Kidney (tissue), 14 donors: ENCODE measurements around the gene CLCA1. TPM values are rescaled to one million over a fixed set of nuclear protein-coding genes. Genes with fewer than 3 reads are reported as not detected.

Experiments
- DNase-seq, 5 donors: peaks; one replicate each; pipeline ENCODE4 v3.0.0-alpha.2; 2013 to 2020
- FAIRE-seq: peaks from 2 replicates; lab custom pipeline; 2012; peaks lifted over from hg19 to GRCh38; lab: Jason Lieb, UNC
- H3K27ac ChIP-seq, 2 donors: one replicate each; pipeline ENCODE4 v1.7.0; 2013; ENCODE audit warnings: low read depth in 2 of 2, low read length in 2 of 2, inconsistent platforms in 1 of 2
- H3K27me3 ChIP-seq: one replicate; pipeline ENCODE4 v1.7.1; 2013; ENCODE audit warnings: low read length, inconsistent platforms; ENCODE audit not compliant: control insufficient read depth, insufficient read depth
- H3K36me3 ChIP-seq, 3 donors: one replicate each; pipeline versions ENCODE4 v1.7.0 to v1.7.1; 2013; ENCODE audit warnings: low read length in 3 of 3, control low read depth in 1 of 3, inconsistent platforms in 1 of 3; ENCODE audit not compliant: insufficient read depth in 3 of 3, control insufficient read depth in 2 of 3
- H3K4me1 ChIP-seq, 3 donors: one replicate each; pipeline versions ENCODE4 v1.7.0 to v1.7.1; 2013; ENCODE audit warnings: low read length in 3 of 3, inconsistent platforms in 1 of 3, low read depth in 1 of 3; ENCODE audit not compliant: control insufficient read depth in 2 of 3, insufficient read depth in 2 of 3
- H3K4me3 ChIP-seq, 3 donors: one replicate each; pipeline versions ENCODE4 v1.7.0 to v1.8.1; 2013; ENCODE audit warnings: low read length in 3 of 3, control low read depth in 1 of 3, inconsistent platforms in 1 of 3
- H3K9ac ChIP-seq, 3 donors: one replicate each; pipeline versions ENCODE4 v1.7.0 to v1.7.1; 2013; ENCODE audit warnings: low read length in 3 of 3, control low read depth in 1 of 3, inconsistent platforms in 1 of 3
- H3K9me3 ChIP-seq, 3 donors: one replicate each; pipeline versions ENCODE4 v1.7.0 to v1.7.1; 2013; ENCODE audit warnings: low read length in 3 of 3, control low read depth in 1 of 3, inconsistent platforms in 1 of 3; ENCODE audit not compliant: control insufficient read depth in 2 of 3, insufficient read depth in 1 of 3
- intact Hi-C: fragments of 100-400 bp; cut with DNase I; formaldehyde crosslinking; loops from one replicate; pipeline ENCODE4 v1.11.1; 2022
- polyA plus RNA-seq: library from polyadenylated mRNA; stranded (reverse); fragments of 350-450 nt; fragmentation: Illumina TruSeq; extraction: RNeasy Lipid Tissue Mini Kit (QIAGEN cat#74804); gene quantifications from one replicate; pipeline ENCODE4 v1.2.3, GENCODE V29; 2014; ENCODE audit warnings: low read depth, low replicate concordance; ENCODE audit not compliant: insufficient read depth
- total RNA-seq: library from RNA; stranded (reverse); fragmentation: NEBNext Ultra II Directional; extraction: Animal tissue kit (Norgen Biotek cat#: 25700); gene quantifications from one replicate; pipeline ENCODE4 v1.2.1, GENCODE V29; 2021
- TF ChIP-seq, protein P1 (sequence below): IDR thresholded peaks from 3 replicates; pipeline ENCODE4 v1.5.1; 2012; ENCODE audit warnings: mild to moderate bottlenecking, moderate library complexity, borderline replicate concordance; ENCODE audit not compliant: insufficient read depth; ENCODE audit errors: extremely low read depth
- donor health status: control.
- donor health status: control.
- donor health status: control.
- donor health status: control.
- donor health status: control.
- donor health status: DM: yes; HTN: yes; CAD: no.
- donor health status: Normal renal cell carcinoma (clear cell type).

CLCA1 gene
- total and polyA plus RNA-seq, 2 donors from 2014 or later = not detected

GRCh38 chr1:86546787-86547221 is 78.1 kb downstream of the CLCA1 start, which contains the start of gene CLCA4:
Gene CLCA4 (plus strand): TSS chr1:86547078. CDS start chr1:86547120, 42 bp downstream.
- Histone ChIP-seq H3K4me3 (no peak within 1 kb of the TSS), H3K27me3 (no peaks in the 10 kb centered on the region), H3K9me3 (no peaks in the 10 kb centered on the region), H3K9ac (no peak within 1 kb of the TSS), H3K4me1 (no peaks in the 10 kb centered on the region), H3K27ac (no peak within 1 kb of the TSS), H3K36me3 (no peaks in the 10 kb centered on the region)
- FAIRE-seq (no peak), DNase-seq (no peak)
- TF ChIP-seq, protein P1, sequence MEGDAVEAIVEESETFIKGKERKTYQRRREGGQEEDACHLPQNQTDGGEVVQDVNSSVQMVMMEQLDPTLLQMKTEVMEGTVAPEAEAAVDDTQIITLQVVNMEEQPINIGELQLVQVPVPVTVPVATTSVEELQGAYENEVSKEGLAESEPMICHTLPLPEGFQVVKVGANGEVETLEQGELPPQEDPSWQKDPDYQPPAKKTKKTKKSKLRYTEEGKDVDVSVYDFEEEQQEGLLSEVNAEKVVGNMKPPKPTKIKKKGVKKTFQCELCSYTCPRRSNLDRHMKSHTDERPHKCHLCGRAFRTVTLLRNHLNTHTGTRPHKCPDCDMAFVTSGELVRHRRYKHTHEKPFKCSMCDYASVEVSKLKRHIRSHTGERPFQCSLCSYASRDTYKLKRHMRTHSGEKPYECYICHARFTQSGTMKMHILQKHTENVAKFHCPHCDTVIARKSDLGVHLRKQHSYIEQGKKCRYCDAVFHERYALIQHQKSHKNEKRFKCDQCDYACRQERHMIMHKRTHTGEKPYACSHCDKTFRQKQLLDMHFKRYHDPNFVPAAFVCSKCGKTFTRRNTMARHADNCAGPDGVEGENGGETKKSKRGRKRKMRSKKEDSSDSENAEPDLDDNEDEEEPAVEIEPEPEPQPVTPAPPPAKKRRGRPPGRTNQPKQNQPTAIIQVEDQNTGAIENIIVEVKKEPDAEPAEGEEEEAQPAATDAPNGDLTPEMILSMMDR = no peak
- intact Hi-C loops = no loop called here

DNA sequence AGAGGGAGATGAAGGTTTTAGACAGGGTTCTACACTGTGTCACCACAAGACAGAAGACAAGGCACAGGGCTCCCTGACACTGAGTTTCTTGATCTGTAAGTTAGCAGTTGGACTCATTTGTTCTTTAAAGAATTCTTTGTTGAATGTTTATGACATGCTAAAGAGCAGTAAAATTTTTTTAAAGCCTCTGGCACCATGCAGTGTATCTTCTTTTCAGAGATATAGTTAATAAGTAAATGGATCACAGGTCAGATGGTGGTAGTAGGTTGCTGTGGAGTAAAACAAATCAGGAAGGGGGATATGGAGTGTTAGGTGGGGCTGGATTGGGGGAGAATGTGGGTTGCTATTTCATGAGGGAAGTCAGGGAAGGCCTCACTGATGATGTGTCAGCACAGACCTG is 80.1 kb downstream of the CLCA1 start:
- Histone ChIP-seq H3K9me3 (no peaks in the 10 kb centered on the region), H3K27me3 (no peaks in the 10 kb centered on the region), H3K27ac (no peak overlapping the region), H3K9ac (no peak overlapping the region), H3K4me1 (no peaks in the 10 kb centered on the region), H3K36me3 (no peaks in the 10 kb centered on the region), H3K4me3 (no peak overlapping the region)
- FAIRE-seq (no peak), DNase-seq (no peak)
- TF ChIP-seq, protein P1 = no peak
- intact Hi-C loops = no loop called here

Other genes starting within 250 kb of the CLCA1 start
- 57.3 TPM for gene ODF2L, start 72.6 kb upstream of the CLCA1 start, total RNA-seq
- gene ODF2L, start 72.6 kb upstream of the CLCA1 start, polyA plus RNA-seq = 19.2 TPM
- gene CLCA2, start 44.8 kb upstream of the CLCA1 start, total RNA-seq = not detected
- not detected for gene CLCA2, start 44.8 kb upstream of the CLCA1 start, polyA plus RNA-seq
- 0.13 TPM for gene CLCA4, start 78.2 kb downstream of the CLCA1 start, total RNA-seq
- gene CLCA4, start 78.2 kb downstream of the CLCA1 start, polyA plus RNA-seq = not detected
- 79.7 TPM for gene SH3GLB1, start 235.6 kb downstream of the CLCA1 start, total RNA-seq
- gene SH3GLB1, start 235.6 kb downstream of the CLCA1 start, polyA plus RNA-seq = 47.9 TPM